HG03571 (cell line): ENCODE measurements around the gene CRTC2.
"Not testable (repeated sequence)": the region's sequence is repeated elsewhere in the genome, so short reads cannot be mapped to it uniquely, and the experiment has no call there.

Experiments
- ATAC-seq: cut with Tn5 transposase; IDR thresholded peaks from one replicate; pipeline ENCODE4 v1.9.1; 2021; ENCODE audit not compliant: unreplicated experiment

Gene CRTC2

DNA sequence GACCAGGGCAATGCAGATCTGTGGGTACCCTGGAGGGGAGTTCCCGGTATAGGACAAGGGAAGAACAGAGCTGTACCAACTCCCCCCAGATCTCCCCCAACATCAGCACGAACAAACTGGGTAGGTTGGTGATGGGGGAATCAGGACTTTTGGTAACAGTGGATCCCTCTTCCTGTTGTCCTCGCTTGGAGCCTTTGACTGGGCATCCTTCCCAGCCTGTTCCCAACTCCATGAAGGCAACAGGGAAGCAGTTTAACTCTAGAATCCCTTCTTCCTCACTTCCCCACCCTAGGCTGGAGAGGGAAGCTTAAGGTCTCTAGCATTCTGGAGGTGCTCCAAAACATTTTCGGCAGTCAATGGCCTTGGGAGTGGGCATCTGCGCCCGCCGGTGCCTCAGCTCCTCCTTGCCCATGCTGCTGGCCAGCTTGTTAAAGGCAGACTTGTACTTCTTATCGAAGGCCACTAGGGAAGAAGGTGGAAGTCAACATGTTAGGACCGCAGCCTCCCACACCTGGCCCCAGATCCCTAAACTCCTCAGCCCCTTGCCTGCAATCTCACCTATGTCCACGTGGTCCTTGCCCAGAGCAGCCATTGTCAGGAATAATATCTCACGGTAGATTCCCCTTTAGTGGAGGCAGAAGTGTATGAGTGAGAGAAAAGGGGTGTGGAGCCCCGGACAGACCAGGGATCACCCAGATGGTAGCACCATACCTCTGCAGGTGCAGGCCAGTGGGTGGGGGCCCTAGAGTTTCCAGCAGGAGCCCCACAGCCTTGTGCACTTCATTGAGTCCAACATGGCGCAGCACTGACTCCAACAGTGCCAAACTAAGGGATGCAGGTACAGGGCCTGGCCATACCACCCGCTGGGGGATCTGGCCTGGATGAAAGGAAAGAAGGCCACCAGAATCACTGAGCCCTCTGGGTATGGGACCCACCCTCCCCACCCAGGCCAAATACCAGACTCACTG, 28.1 kb downstream of the CRTC2 start:
- ATAC-seq: no peak

DNA sequence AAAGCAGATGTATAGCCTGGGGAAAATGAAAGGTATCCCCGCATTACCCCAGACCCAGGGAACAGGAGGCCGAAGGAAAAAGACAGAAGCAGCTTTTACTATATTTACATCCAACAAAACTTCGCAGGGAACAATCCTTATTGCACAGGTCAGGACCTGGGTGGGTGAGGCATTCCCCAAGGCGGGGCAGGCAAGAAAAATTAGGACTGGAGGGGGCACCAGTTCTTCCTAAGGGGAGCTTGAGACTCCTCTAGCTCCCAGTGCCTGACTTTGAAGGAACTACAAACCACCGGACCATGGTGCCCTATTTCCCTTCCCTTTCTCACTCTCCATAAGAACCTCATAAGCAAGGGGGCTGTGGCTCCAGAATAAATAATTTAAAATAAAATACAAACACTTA, 29.0 kb downstream of the CRTC2 start:
- ATAC-seq: no peak

DNA sequence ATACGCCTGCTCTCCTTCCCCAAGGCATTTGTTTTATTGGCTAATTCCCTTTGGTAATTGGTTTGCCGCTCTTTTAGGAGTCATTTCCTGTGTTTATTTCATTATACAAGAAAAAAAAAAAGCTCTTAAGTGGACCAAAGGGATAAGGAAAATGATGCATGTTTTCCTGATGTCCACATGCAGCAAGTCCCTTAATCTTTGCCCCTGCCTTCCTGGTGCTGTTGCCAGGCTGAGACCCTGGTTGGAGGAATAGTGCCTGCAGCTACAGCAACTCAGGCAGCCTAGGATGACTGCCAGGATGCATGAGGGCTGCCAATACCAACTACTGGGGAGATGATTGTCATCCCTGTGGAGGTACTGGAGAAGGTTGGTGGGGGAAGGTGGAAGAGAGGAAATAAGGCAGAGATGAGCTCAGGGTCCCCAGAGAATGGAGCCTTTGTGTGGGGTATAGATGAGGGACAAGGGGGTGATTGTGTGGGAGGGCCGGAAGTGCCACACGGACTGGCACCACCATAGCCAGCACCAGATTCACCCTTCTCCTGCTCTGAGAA, 29.5 kb downstream of the CRTC2 start:
- ATAC-seq: no peak

DNA sequence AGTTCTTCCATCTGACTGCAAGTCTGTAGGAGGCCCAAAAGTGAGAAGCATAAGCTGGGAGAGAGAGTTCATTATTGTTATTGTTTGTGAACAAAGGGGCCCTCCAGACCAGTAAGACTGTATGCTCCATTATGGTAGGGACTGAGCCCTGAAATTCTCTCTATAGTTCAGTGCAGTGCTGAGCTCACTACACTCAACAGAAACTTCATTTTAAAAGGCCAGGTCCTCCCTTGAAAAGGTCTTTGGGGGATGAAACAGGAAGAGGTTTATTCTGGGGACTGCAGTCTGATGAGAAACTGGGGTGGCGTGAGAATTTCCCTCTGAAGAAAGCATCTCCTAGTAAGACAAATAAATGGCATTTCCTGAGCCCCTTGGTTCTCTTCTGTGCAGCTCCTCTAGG, 30.2 kb downstream of the CRTC2 start:
- no peak for ATAC-seq

- no peak for ATAC-seq
Observed at GRCh38 chr1:153926405-153926804, 32.0 kb downstream of the CRTC2 start.

DNA sequence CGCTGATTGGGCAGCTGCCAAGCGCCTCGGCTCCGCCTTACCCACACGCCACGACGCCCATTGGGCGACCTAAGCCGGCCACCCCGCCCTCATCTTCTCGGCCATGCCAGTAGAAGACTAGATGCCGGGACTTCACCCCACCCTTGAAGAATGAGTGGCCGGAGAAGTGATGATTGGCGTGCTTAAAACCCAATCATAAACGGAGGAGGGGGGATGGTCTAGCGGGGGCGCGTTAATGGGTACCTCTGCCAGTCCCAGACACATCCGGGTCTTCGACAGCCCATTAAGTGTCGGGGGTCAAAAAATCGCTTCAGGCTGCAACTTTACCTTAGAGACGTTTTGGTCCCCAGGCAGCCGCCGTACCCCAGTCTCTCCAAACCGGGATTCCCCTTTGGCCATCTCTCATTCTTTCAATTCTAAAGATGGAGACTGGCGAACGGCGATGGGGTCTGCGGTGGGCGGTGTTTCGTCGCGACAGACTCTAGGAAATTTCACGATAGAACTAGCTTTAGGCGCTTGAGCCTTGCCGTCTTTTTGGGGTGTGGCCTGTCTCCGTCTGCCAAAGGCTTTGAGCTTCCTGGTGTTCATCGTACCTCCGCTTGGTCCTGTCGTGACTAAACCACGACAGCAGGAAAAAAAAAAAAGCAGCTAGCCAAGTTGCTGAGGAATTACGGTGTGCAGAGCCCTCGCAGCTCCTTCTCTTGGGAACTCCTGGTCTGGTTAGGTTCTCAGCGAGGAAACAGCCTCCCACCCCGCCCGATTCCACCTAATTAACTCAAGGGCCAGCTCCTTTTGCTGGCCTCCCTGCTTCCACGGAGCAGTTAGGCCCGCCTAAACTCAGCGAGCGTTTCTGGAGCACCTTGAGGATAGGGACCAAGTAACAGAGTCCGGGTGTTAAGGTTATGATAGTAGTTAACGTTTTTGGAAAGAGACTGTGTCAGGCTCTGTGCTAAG, 35.2 kb downstream of the CRTC2 start, which contains the start of gene GATAD2B:
Gene GATAD2B, minus strand, starts transcription at position 1 of the 954 bp plus-strand sequence. CDS start 94,625 bp downstream, outside the sequence.
- peak; percentile 87 for ATAC-seq

- peak; percentile 25 for ATAC-seq
Observed at GRCh38 chr1:153922076-153922971, 36.1 kb downstream of the CRTC2 start.

DNA sequence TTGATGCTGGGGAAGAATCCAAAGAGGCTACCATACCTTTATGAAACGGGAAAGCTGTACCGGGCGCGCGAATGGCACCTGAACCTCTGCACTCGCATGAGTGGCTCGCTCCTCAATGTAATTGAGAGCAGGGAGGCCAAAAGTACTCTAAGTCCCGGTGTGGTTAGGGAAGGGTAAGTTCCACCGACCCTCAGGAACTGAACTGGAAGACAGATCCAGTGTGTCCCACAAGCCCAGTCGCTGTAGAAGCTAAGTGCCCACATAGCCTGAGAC, 36.7 kb downstream of the CRTC2 start:
- no peak for ATAC-seq

GRCh38 chr1:153921080-153921802, 37.2 kb downstream of the CRTC2 start:
- no peak for ATAC-seq

DNA sequence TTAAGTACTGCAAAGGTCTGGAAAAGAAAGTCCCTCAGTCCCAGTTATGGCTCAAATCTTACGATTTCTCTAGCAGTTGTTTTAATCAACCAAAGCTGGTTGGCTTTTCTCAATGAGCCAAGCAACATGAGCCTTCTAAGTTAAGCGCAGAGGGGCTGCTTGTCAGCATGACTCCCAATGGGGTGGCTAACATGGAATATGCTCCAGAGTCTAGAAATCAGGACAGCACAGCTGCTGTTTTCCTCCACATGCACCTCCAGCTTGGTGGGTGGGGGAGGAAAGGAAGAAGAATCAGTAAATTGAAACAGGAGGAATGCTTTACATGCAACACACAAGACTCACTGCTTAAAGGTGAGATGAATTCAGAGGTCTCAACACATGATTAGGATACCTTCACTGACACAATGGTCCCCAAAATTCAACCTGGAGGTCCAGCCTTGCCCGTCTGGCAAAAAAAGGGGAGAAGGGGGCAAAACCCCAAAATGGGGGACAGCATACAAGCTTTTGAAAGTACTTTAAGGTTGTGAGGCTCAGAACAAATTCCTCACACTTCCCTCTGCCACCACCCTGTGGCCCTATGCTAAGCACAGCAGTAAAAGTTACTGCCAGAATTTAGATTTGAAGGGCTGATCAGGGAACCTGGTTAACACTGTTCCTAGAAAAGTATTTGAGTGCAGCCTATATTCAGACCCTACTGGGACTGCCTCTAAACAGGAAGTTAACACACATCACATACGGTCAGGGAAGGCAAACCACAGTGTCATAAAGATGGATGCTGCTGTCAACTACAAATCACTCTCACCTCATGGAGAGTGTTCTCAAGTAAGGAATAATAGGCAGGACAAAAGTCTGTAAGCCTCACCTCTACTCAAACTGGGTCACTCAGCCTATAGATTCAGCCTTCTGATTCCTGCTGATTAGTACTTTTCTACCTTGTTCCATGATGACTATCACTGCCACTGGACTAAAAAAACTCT, 38.2 kb downstream of the CRTC2 start:
- ATAC-seq: no peak

GRCh38 chr1:153916297-153916696, 42.1 kb downstream of the CRTC2 start:
- no peak for ATAC-seq

- ATAC-seq: no peak
Observed at GRCh38 chr1:153912349-153912748, 46.1 kb downstream of the CRTC2 start.

- not testable (repeated sequence) for ATAC-seq
Observed at GRCh38 chr1:153910560-153910959, 47.9 kb downstream of the CRTC2 start.

- ATAC-seq: no peak
Observed at GRCh38 chr1:153908071-153908470, 50.3 kb downstream of the CRTC2 start.

DNA sequence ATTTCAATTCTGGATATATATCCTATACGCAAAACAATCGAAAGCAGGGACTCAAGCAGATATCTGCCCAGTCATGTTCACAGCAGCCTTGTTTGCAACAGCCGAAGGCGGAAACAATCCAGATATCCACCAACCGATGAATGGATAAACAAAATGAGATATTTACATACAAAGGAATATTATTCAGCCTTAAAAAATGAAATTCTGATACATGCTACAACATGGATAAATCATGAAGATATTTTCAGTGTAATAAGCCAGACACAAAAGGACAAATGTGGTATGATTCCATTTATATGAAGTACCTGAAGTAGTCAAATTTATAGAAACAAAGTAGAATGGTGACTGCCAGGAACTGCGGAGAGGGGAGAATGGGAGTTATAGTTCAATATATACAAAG, 51.3 kb downstream of the CRTC2 start:
- ATAC-seq: no peak

DNA sequence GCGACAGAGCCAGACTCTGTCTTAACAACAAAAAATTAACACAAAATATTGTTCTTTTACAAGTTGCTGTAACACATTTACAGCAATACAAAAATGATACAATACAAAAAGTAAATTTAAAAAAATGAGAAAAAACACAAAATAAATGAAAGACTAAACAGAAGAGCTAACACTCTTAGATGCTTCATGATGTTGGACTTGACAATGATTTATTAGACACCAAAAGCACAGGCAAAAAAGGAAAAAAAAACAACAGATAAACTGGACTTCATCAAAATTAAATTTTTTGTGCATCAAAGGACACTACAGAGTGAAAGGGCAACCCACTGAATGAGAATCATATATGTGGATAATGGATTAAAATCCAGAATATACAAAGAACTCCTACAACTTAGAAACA, 52.0 kb downstream of the CRTC2 start:
- no peak for ATAC-seq

DNA sequence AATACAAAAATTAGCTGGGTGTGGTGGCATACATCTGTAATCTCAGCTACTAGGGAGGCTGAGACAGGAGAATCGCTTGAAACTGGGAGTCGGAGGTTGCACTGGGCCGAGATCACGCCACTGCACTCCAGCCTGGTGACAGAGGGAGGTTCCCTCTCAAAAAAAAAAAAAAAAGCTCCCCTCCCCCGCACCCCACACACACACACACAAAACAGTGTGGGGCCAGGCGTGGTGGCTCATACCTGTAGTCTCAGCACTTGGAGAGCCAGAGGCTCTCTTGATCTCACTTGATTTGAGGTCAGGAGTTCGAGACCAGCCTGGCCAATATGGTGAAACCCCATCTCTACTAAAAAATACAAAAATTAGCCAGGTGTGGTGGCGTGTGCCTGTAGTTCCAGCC, 52.5 kb downstream of the CRTC2 start:
- ATAC-seq: not testable (repeated sequence)

- ATAC-seq: no peak
Observed at GRCh38 chr1:153903841-153904455, 54.5 kb downstream of the CRTC2 start.
